AG20443 (cell line): ENCODE results near the gene THAP4.
A peak's percentile ranks its signal among the peaks of the same experiment; 100 is the strongest.

Experiments
- DNase-seq: peaks from one replicate; pipeline ENCODE4 v3.0.0; 2012; ENCODE audit warnings: low spot score, mixed read lengths

Gene THAP4

DNA sequence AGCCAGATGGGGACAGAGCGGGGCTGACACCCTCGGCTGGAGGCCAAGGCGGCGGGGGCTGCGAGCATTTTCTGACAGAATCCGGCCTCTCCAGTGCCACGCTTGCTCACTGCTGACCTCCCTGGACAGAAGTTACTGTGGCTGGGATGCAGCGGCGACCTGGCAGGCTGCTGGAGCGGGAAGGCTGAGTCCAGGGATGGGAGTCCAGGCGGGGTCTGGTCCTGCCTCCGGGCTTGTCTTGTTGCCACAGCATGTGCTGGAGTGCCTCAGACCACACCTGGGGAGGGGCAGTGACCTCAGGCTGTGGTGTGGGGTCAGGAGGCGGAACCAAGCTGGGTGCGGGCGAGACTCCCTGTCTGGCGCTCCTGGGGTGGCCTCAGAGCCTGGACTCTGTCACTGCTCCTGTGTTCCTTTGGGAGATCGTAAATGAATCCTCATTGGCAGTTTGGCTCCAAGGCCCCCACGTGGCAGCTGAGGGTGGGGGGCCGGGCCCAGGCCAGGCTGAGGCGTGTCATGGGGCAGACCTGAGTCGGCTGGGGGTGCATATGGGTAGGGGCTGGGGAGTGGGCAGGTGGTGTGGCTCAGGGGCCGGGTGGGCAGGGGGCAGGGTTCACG is 72.9 kb downstream of the THAP4 start:
- no peak for DNase-seq

- no peak for DNase-seq
These were observed 73.4 kb downstream of the THAP4 start for GRCh38 chr2:241563571-241563980.

- DNase-seq, result no peak
These were observed 73.9 kb downstream of the THAP4 start for GRCh38 chr2:241563031-241563507.

DNA sequence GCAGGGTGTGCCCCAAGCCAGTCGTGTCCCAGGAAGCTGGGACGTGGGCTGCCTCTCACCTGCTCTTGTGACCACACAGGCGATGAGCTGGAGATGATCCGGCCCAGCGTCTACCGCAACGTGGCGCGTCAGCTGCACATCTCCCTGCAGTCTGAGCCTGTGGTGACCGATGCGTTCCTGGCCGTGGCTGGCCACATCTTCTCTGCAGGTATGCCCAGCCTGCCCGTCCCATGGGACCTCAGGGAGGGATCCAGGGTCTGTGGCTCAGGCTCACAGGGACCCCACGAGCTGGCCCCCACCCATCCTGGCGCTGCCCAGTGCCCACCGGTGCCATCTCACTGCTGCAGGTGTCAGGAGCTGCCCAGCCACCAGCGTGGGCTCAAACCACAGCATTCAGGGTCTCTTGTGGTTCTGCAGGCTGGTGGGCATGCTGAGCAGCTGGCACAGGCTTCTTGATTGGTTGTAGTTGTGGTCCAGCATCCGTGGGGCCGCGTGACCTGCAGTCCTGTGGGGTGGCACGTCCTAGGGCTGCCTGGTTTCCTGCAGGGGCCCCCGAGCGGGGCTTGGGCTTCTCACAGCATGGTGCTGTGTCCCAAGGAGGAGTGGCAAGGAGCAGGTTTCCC is 74.6 kb downstream of the THAP4 start:
- no peak for DNase-seq

DNA sequence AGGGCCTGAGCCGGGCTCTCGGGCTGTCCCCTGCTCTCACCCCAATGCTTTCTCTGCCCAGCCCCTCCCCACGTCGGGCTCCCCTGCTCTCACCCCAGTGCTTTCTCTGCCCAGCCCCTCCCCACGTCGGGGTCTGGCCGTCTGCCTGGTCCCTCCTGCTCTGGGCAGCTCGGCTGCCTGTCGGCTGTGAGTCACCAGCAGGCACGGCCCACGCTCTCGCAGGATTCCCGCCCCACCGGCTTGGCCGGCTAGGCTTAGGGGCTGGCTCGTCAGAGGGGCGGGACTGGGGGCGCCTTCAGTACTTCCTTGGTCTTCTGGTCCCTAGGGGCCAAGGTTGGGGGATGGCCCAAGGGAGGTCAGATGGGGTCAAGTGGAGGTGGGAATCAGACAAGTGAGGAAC is 75.1 kb downstream of the THAP4 start:
- peak; percentile 94 for DNase-seq

- no peak for DNase-seq
These were observed 76.0 kb downstream of the THAP4 start for GRCh38 chr2:241560883-241561474.

DNA sequence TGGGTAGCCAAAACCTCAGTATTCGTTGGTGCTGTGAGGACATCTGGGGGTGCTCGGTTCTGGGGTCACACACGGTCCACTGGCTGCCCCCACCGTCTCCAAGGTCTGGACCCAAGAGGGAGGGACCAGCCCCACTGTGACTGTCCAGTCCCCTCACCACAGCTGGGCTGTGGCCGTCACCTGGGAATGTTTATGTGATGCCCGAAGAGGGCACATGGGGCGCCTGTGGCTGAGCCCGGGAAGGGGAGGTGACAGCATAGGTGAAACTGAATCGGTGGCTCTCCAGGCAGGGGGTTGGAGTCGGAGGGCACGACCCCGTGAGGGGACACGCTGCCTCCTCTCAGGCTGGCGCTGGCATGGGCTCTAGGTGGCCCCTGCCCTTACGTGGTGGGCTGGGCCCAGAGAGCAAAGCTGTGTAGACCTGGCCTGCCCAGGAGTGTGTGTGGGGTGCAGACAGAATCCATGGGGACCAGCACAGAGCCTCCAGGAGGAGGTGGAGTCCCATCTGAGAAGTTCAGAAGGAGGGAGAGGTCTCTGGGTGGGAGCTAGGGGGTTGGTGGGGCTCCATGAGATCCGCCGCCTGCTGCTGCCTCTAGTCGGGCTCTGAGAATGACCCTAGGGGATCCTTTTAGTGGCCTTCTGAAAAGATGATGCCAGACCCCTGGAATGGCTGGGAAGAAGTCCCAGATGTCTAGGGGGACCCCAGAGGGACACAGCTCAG is 76.6 kb downstream of the THAP4 start:
- no peak for DNase-seq

DNA sequence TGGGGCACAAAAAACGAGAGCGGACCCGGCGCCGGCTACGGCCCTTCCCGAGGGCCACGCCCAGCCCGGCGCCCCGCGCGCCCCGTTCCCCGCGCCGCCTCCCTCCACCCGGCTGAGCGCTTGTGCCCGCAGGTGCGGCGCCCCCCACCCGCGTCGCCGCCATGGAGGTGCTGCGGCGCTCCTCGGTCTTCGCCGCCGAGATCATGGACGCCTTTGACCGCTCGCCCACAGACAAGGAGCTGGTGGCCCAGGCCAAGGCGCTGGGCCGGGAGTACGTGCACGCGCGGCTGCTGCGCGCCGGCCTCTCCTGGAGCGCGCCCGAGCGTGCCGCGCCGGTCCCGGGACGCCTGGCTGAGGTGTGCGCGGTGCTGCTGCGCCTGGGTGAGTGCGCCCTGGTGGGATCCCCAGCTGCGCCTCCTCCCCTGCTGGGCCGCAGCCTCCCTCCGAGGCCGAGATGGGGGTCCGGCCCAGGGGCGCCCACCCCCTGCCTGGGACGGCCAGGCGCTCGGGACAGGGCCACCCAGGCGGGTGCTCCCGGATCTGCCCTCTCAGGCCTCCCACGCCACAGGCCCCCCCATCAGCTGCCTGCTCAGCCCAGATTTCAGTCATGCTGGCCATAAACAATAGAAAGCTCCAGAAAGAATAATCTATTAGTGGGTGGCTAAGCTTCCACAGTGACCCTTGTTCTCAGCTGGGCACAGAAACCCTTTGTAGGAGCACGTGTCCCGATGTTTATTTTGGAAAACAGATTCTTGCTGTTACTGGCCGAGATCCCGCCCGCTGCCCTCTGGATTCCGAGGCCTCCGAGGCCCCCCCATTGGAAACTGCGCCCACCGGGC is 77.4 kb downstream of the THAP4 start:
- DNase-seq, result peak; percentile 77

DNA sequence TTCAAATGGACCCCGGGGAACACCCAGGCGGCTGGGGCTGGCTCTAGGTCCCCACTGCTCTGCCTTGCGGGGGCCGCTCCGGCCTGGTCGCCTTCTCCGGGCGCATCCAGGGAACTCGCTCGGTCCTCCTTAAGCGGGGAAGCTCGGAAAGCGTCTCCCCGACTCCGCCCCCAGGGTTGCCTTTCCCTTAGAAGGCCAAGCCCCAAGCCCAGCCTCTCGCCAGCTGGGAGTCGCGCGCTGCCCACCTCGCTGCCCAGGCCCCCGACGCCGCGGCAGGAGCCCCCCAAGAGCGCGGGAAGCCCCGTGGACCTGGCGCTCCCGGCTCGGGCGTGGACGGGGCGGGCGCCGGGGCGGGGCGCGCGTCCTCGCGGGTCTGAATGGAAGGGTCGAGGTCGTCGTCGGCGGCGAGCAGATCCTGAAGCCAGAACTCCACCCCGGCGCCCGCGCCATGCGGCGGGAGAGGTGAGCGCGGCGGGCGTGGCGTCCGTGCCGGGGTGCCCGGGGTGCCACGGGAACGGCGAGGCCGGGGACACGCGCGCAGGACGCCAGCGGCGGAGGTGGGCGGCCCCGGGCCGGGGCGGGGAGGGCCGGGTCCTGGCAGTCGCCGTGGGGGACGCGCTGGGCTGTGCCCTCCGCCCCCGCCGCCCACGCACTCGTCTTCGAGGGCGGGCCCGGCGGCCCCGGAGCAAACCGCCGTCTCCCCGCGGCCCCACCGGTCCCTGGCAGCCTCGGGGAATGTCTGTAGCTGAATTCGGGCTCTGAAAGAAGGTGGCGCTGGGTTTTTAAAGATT is 78.2 kb downstream of the THAP4 start, which contains the start of gene BOK:
Gene BOK, plus strand, starts transcription at position 214 of the 791 bp plus-strand sequence. CDS start 739 bp downstream, outside the sequence.
- peak; percentile 87 for DNase-seq

DNA sequence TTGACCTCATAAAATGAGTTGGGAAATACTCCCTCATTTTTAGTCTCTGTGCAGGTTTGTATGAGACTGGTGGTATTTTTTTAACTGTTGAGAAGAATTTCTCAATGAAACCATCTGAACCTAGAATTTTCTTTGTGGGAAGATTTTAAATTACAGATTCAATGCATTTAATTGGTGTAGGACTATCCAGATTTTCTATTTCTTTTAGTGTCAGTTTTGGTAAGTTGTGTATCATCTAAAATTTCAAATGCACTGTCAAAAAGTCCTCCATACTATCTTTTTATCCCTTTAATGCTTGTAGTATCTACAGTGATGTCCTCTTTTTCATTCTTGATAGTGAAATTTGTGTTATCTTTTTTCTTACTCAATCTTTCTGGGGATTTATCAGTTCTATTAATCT is 80.2 kb downstream of the THAP4 start:
- no peak for DNase-seq

- DNase-seq, result no peak
These were observed 81.2 kb downstream of the THAP4 start for GRCh38 chr2:241555711-241556110.

DNA sequence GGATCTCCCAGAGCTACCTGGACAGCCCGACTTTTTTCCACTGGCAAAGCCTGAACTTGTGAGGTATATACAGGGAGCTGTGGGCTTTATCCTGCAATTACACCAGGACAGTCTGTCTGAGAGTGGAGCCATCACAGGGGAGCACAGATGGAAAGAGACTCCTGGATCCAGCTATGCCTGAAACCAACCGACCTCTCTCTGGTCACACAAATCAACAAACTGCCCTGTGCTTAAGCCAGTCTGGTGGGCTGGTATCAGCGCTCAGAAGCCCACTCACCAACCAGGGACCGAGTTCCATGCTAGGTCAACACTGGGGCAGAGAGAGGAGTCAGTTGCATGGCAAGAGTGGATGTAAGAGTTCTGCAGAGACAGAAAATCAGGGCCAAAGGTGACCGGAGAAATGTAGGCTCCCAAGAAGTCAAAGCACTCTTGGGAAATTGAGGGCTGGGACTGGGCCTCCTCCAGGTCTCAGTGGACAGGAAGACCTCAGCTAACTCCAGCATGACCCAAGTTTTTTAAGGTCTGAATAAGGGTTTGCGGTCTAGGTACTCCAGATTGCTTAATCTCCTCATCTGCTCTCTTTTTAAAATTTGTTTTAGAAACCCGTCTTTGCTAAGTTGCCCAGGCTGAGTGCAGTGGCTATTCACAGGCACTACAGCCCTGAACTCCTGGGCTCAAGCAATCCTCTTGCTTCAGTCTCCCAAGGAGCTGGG is 82.2 kb downstream of the THAP4 start:
- no peak for DNase-seq

- no peak for DNase-seq
These were observed 83.0 kb downstream of the THAP4 start for GRCh38 chr2:241553981-241554380.

- DNase-seq, result no peak
These were observed 83.5 kb downstream of the THAP4 start for GRCh38 chr2:241553512-241553830.

GRCh38 chr2:241551998-241552737 is 84.8 kb downstream of the THAP4 start:
- no peak for DNase-seq

- DNase-seq, result no peak
These were observed 85.4 kb downstream of the THAP4 start for GRCh38 chr2:241551599-241551997.

DNA sequence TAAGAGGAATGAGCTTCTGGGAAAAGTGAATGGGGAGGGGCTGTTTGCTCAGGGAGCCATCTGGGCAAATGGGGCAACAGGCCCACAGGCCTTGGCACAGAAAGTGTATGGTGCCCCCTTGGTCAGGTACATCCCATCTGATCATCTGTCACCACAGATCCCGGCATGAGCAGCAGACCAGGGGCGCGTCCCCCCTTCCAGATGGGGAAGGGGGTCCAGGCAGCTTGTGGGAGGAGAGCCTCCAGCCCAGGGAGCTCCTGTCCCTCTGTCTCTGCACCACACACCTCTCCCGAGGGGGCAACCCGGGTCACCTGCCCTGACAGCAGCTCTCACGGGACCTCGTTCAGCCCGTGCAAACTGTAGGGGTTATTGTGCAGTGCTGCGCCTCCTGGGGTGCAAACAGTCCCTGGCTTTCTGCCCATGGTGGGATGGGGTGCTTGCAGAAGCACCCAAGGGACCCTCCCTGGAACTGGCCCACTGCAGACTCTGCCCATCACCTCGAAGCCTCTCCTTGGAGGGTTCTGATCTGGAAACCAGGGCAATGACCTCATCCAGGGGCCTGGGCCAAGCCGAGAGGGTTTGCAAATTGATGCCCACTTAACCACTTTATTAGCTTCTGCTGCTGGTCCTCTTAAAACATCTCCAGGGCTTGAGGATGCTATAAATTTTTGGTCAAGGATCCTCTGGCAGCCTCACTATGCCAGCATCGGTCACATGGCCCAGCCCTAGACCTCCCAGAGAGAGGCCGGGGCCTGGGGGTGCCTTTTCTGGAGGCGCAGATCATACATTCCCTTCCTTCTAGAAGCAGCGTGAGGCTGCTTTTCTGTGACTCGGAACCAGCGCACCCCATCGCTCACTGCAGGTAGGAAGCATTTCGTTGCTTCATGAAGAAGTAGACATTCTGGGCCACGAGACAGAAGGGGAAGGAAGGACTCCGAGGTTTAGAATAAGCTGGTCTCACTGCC is 86.1 kb downstream of the THAP4 start:
- no peak for DNase-seq

- no peak for DNase-seq
These were observed 88.5 kb downstream of the THAP4 start for GRCh38 chr2:241548451-241548835.
